Uterus (tissue), 4 donors: Measurements from ENCODE around the gene CDIP1. TPM values are rescaled to one million over a fixed set of nuclear protein-coding genes. Genes with fewer than 3 reads are reported as not detected.

Source experiments
- DNase-seq, 2 donors: peaks; one replicate each; pipeline ENCODE4 v3.0.0-alpha.2; 2019 to 2020
- H3K27ac ChIP-seq, 2 donors: fragments of 200-600 bp; sonication (generic); 1 replicate in 1 of 2; 2 replicates in 1 of 2; pipeline ENCODE4 v1.5.1; 2016 to 2018
- H3K27me3 ChIP-seq, 2 donors: fragments of 200-600 bp; sonication (generic); one replicate each; pipeline ENCODE4 v1.5.1; 2018 to 2019; ENCODE audit warnings: control low read depth in 1 of 2
- H3K36me3 ChIP-seq, 2 donors: fragments of 200-600 bp; sonication (generic); one replicate each; pipeline ENCODE4 v1.5.1; 2019; ENCODE audit warnings: control low read depth in 1 of 2
- H3K4me1 ChIP-seq, 2 donors: fragments of 200-600 bp; sonication (generic); one replicate each; pipeline ENCODE4 v1.5.1; 2018 to 2019; ENCODE audit warnings: control low read depth in 1 of 2
- H3K4me3 ChIP-seq, 2 donors: fragments of 200-600 bp; sonication (generic); 1 replicate in 1 of 2; 2 replicates in 1 of 2; pipeline ENCODE4 v1.5.1; 2018 to 2019; ENCODE audit warnings: mild to moderate bottlenecking in 1 of 2
- H3K9me3 ChIP-seq, 2 donors: fragments of 200-600 bp; sonication (generic); one replicate each; pipeline ENCODE4 v1.5.1; 2019; ENCODE audit warnings: control low read depth in 1 of 2
- POLR2A ChIP-seq, 2 donors: fragments of 450-650 bp; IDR thresholded peaks; one replicate each; pipeline ENCODE4 v1.6.1; 2016; ENCODE audit warnings: antibody characterized with exemption in 2 of 2, mild to moderate bottlenecking in 1 of 2, moderate library complexity in 1 of 2
- intact Hi-C: fragments of 100-400 bp; cut with DNase I; formaldehyde crosslinking; loops from one replicate; pipeline ENCODE4 v1.15.1; 2023; ENCODE audit warnings: low total_unique reads
- total RNA-seq, 4 donors: library from RNA; depleted of rRNA in 3 of 4; stranded (reverse); fragments of >200 nt in 3 of 4; gene quantifications; one replicate each; pipeline versions ENCODE4 v1.1.0 to v1.2.4, GENCODE V29; 2014 to 2023
- TF ChIP-seq, protein P1 (sequence below), 4 experiments: fragments of 200-600 bp in 2 of 4; fragments of 450-650 bp in 2 of 4; sonication (generic) in 2 of 4; IDR thresholded peaks; one replicate each; pipeline ENCODE4 v1.5.1; 2016 to 2019; ENCODE audit warnings: antibody characterized with exemption in 4 of 4, mild to moderate bottlenecking in 2 of 4, moderate library complexity in 1 of 4
- donor health status: DM: yes; HTN: yes; CAD: no.

The CDIP1 gene
- total RNA-seq, 4 donors from 2014 or later, result 5.0 to 40.6 (median 11.1) TPM

DNA sequence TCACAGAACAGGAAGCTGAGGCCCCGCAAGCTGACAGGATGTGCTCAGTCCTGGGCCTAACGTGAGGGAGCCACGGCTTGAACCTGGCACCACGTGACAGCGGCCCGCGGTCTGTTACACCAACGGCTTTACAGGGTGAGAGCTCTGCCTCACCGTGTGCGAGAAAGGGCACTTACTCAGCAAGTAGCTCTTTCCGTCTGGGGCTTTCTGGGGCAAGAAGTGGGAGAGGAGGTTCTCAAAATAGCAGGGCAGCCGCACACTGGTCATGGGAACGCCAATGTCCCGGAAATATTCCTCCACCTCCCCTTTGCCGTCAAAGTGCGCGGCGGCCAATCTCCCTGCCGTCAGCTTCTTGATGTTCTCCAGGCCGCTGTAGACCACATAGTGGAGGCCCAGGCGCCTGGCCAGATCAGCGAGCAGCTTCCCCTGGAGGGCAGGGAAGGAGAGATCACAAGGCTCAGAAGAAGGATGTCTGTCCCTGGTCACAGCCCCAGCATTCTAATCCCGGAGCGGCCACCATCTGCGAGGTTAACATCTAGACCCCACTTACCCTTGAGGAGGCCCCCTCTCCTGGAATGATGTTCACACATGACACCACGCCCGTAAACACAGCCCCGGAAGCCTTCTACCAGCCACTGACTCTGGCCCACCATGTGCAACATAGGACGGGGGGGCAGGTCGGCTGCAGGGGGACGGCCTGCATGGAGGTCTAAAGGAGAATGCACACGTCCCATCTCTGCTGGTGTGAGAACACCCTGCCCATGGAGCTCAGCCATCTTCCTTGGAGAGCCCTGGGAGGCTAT, 72.4 kb downstream of the CDIP1 start:
- TF ChIP-seq, protein P1, sequence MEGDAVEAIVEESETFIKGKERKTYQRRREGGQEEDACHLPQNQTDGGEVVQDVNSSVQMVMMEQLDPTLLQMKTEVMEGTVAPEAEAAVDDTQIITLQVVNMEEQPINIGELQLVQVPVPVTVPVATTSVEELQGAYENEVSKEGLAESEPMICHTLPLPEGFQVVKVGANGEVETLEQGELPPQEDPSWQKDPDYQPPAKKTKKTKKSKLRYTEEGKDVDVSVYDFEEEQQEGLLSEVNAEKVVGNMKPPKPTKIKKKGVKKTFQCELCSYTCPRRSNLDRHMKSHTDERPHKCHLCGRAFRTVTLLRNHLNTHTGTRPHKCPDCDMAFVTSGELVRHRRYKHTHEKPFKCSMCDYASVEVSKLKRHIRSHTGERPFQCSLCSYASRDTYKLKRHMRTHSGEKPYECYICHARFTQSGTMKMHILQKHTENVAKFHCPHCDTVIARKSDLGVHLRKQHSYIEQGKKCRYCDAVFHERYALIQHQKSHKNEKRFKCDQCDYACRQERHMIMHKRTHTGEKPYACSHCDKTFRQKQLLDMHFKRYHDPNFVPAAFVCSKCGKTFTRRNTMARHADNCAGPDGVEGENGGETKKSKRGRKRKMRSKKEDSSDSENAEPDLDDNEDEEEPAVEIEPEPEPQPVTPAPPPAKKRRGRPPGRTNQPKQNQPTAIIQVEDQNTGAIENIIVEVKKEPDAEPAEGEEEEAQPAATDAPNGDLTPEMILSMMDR (IDR thresholded peaks at IDR 0.05), result no peak
- no peak for TF ChIP-seq POLR2A (IDR thresholded peaks at IDR 0.05)
- H3K36me3 ChIP-seq, result no peaks in the 10 kb centered on the region
- H3K27me3 ChIP-seq, result no peaks in the 10 kb centered on the region
- no peaks in the 10 kb centered on the region for H3K9me3 ChIP-seq
- no peak overlapping the region for H3K4me3 ChIP-seq
- no peak for DNase-seq
- no peak overlapping the region for H3K27ac ChIP-seq
- no peaks in the 10 kb centered on the region for H3K4me1 ChIP-seq
- intact Hi-C loops, result no loop called here

DNA sequence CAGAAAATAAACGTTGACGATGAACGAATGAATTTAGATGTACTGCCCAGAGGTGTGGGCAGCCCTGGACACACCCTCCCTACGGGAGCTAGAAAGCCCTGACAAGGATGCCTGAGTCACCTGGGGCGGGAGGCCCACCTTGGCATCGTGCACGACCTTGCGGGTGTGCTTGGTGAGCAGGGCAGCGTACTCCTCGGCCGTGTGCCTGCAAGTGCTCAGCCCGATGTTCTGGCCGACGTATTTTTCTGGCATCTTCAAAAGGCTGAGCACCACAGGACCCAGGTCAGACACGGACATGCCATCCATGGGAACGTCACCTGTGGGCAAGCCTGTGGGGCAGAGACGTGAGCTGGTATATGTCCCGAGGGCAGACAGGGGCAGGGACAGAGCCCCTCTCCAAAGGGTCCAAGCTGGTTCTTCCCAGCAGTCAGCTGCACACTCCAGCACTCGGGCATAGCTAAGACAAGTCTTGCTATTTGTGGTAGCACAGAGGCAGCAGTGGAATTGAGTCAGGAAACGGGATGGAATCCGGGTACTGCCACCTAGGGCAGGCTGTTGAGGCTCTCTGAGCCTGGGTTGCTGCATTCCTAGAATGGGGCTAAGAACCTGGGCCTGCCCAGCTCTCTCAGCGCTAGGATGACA, 74.9 kb downstream of the CDIP1 start:
- no peak for TF ChIP-seq POLR2A (IDR thresholded peaks at IDR 0.05)
- TF ChIP-seq, protein P1 (IDR thresholded peaks at IDR 0.05), result no peak
- Histone ChIP-seq H3K27me3 (no peaks in the 10 kb centered on the region), H3K4me3 (no peak overlapping the region), H3K4me1 (no peaks in the 10 kb centered on the region), H3K9me3 (no peaks in the 10 kb centered on the region), H3K27ac (no peak overlapping the region), H3K36me3 (no peaks in the 10 kb centered on the region)
- intact Hi-C loops, result no loop called here
- DNase-seq, result no peak

DNA sequence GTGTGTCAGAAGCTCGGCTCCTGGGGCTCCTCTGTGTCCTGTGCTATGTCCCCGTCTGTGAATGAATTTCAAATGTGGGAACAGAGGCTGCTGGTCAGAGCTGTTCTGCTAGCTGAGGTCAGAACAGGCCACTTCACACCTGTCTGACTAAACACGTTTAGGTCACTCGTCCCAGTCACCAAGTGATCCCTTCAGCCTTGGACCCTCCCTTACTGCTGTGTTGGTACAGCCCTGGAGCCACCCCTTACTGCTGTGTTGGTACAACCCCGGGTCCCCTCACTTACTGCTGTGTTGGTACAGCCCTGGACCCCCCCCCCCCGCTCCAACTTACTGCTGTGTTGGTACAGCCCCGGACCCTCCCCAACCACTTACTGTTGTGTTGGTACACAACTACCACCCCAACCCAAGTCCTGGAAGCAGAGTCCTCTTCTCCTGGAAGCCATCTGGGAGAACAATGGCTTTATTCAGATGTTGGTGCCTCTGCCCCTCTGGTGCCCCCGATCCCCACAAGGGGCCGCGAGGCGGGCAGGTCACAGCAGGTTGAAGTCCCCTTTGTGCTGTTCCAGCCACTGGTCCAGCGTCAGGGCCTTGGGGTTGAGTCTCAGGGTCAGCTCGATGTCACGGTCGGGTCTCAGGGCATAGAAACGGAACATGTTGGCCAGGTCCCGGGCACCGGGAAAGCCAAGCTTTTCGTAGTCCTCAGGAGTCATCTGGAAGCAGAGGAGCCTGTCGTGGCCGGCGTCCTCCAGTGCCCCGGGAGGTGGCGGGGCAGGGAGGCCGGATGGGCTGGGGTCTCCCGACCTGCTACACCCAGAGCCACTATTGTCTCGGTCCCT, 77.1 kb downstream of the CDIP1 start:
- TF ChIP-seq POLR2A (IDR thresholded peaks at IDR 0.05), result no peak
- TF ChIP-seq, protein P1 (IDR thresholded peaks at IDR 0.05), result no peak
- Histone ChIP-seq H3K27me3 (no peaks in the 10 kb centered on the region), H3K36me3 (no peaks in the 10 kb centered on the region), H3K4me3 (no peak overlapping the region), H3K27ac (no peak overlapping the region), H3K9me3 (no peaks in the 10 kb centered on the region), H3K4me1 (no peaks in the 10 kb centered on the region)
- no peak for DNase-seq
- intact Hi-C loops, result no loop called here

DNA sequence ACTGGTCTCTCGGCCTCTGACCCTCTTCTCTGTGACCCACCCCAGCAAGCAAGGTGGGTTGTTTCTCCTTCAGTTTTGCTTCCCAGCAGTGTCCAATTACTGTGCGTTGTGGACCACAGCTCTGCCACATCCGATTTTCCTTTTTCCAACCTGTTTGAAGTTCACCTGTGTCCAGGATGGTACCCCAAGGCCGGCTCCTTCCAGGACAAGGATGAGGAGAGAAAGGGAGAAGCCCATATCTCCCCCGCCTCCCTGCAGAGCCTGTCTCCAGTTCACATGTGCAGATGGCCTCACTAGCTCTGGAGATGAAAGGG, 77.7 kb downstream of the CDIP1 start:
- Histone ChIP-seq H3K9me3 (no peaks in the 10 kb centered on the region), H3K4me1 (no peaks in the 10 kb centered on the region), H3K27me3 (no peaks in the 10 kb centered on the region), H3K27ac (no peak overlapping the region), H3K4me3 (no peak overlapping the region), H3K36me3 (no peaks in the 10 kb centered on the region)
- intact Hi-C loops, result no loop called here
- TF ChIP-seq, protein P1 (IDR thresholded peaks at IDR 0.05), result no peak
- no peak for TF ChIP-seq POLR2A (IDR thresholded peaks at IDR 0.05)
- DNase-seq, result no peak

Other genes with a start within 250 kb of the CDIP1 start
- 10 to 100 TPM in 1 of 4 donors, 1 to 10 TPM in 3; 2.9 to 55.8 (median 5.1) TPM for gene GLIS2, start 222.7 kb downstream of the CDIP1 start, total RNA-seq
- gene PAM16, start 187.5 kb downstream of the CDIP1 start, total RNA-seq, result 100 to 1,000 TPM in 1 of 4 donors, 10 to 100 TPM in 2, 1 to 10 TPM in 1; 8.9 to 438 (median 35.3) TPM
- gene VASN, start 166.9 kb downstream of the CDIP1 start, total RNA-seq, result 10 to 100 TPM in 3 of 4 donors, 1 to 10 TPM in 1; 3.6 to 49.0 (median 19.9) TPM
- 10 to 100 TPM; 13.8 to 52.1 (median 30.0) TPM for gene CORO7, start 122.2 kb downstream of the CDIP1 start, total RNA-seq
- gene DNAJA3, start 112.9 kb downstream of the CDIP1 start, total RNA-seq, result 10 to 100 TPM; 13.8 to 44.9 (median 36.4) TPM
- gene NMRAL1, start 64.1 kb downstream of the CDIP1 start, total RNA-seq, result 100 to 1,000 TPM in 1 of 4 donors, 10 to 100 TPM in 3; 37.0 to 320 (median 59.3) TPM
- gene HMOX2, start 62.4 kb downstream of the CDIP1 start, total RNA-seq, result 10 to 100 TPM; 13.2 to 43.1 (median 34.1) TPM
- gene C16orf96, start 17.6 kb upstream of the CDIP1 start, total RNA-seq, result under 1 TPM in 3 of 4 donors, not detected in 1; 0.26 to 0.35 (median 0.30) TPM
- gene UBALD1, start 76.1 kb upstream of the CDIP1 start, total RNA-seq, result 10 to 100 TPM in 2 of 4 donors, 1 to 10 TPM in 1, not detected in 1; 2.8 to 31.1 (median 23.5) TPM
- gene MGRN1, start 86.1 kb upstream of the CDIP1 start, total RNA-seq, result 100 to 1,000 TPM in 1 of 4 donors, 10 to 100 TPM in 3; 19.0 to 107 (median 68.6) TPM
- 10 to 100 TPM; 15.4 to 48.3 (median 33.1) TPM for gene NUDT16L1, start 154.8 kb upstream of the CDIP1 start, total RNA-seq
- gene ANKS3, start 195.5 kb upstream of the CDIP1 start, total RNA-seq, result 10 to 100 TPM in 3 of 4 donors, 1 to 10 TPM in 1; 2.4 to 51.7 (median 33.1) TPM
- gene DNAAF8, start 195.8 kb upstream of the CDIP1 start, total RNA-seq, result 1 to 10 TPM in 1 of 4 donors, under 1 TPM in 1, not detected in 2; 0.67 to 3.5 TPM
- 10 to 100 TPM; 11.0 to 31.2 (median 20.2) TPM for gene ZNF500, start 228.4 kb upstream of the CDIP1 start, total RNA-seq
- not detected for gene SEPTIN12, start 249.6 kb upstream of the CDIP1 start, total RNA-seq